Measurements from ENCODE around the gene MISP3. TPM values are rescaled to one million over a fixed set of nuclear protein-coding genes. Genes with fewer than 3 reads are reported as not detected.

MISP3 gene
- total and polyA plus RNA-seq, 11 donors: 3.5 to 28.7 (median 5.7) TPM

DNA sequence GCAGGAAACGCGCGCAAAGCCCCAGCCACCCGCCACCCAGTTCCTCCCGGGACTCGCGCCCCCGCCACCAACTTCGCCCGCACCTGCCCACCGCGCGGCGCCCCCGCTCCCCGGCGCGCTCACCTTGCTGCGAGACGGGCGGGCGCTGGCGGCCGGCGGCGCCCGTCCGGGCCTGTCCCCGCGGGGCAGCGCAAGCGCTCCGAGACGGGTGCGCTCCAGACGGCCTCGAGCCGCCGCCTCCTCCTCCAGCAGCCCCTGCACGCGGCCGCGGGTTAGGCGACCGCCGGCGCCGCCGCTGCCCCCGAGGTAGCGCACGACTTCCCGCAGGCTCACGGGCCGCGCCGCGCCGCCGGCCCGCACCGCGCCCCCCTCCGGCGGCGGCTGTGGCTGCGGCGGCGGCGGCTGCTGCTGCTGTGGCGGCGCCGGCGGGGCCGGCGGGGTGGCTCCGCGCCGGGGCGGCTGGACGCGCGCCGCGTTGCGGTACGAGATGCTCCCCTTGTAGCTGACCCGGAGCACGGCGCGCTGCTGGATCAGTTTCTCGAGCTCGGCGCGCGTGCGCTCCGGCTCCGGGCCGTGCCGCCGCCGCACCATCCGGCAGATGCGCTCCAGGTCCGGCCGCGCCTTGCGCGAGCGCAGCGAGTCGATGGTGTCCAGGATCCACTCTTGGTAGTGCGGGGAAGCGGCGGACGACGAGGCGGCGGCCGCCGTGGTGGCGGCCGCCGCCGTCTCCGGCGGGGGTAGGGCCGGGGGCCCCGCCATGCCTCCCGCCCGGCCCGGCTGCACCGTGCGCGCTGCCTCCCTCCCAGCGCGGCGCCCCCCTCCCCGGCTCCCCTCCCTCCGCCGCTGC is 17.3 kb downstream of the MISP3 start:
- peaks cover 0 to 19% (median 12%) of the 10 kb centered on the region in 12 donors for H3K4me1 ChIP-seq
- H3K27ac ChIP-seq: peak overlapping the region; percentile 23 to 99 (median 96)
- peak overlapping the region; percentile 37 to 96 (median 88) for H3K4me3 ChIP-seq
- TF ChIP-seq CTCF (IDR thresholded peaks at IDR 0.05): peak in 2 of 12 donors; percentile 21 to 31
- no peak for TF ChIP-seq POLR2A (IDR thresholded peaks at IDR 0.05)
- H3K36me3 ChIP-seq: peaks cover 0 to 28% (median 18%) of the 10 kb centered on the region in 9 donors
- no peaks in the 10 kb centered on the region for H3K27me3 ChIP-seq
- DNase-seq: peak in 4 of 5 donors; percentile 53 to 86 (median 70)
- H3K9me3 ChIP-seq: peaks cover 0 to 13% (median 7%) of the 10 kb centered on the region in 12 donors
- 0 to 1% (median 0%) methylated on average over 19 to 142 of the region's 142 CpGs for WGBS, 4 donors
- intact Hi-C loops (cut with DNase I): loop anchor here in 2 of 10 donors (1.0 to 10.0 kb wide), 2 partner anchors 47 to 315 kb away; partner anchors contain the start of gene C19orf53 (in 1 of the 2)
- peak in 1 of 4 donors; percentile 9 for ATAC-seq

- intact Hi-C loops (cut with DNase I): loop anchor here in 1 of 10 donors (1.0 kb wide), 1 partner anchor 47 kb away; no protein-coding TSS in a partner anchor
- Histone ChIP-seq H3K9me3 (peaks cover 0 to 13% (median 7%) of the 10 kb centered on the region in 12 donors), H3K27ac (peak within 1 kb of the TSS; percentile 89 to 99 (median 96)), H3K27me3 (no peaks in the 10 kb centered on the region), H3K4me1 (peaks cover 0 to 19% (median 12%) of the 10 kb centered on the region in 12 donors), H3K36me3 (peaks cover 0 to 29% (median 19%) of the 10 kb centered on the region in 9 donors), H3K4me3 (peak within 1 kb of the TSS; percentile 61 to 96 (median 88))
- 1 to 2% (median 1%) methylated on average over 24 to 57 of the region's 65 CpGs for WGBS, 4 donors
- peak; percentile 67 to 74 (median 72) for ATAC-seq
- DNase-seq: peak; percentile 94 to 97 (median 94)
- TF ChIP-seq CTCF (IDR thresholded peaks at IDR 0.05) (no peak), POLR2A (IDR thresholded peaks at IDR 0.05) (no peak)
Observed at GRCh38 chr19:14090509-14091080, 18.0 kb downstream of the MISP3 start, which contains the start of gene SAMD1. Gene SAMD1 (minus strand): TSS chr19:14090751.

DNA sequence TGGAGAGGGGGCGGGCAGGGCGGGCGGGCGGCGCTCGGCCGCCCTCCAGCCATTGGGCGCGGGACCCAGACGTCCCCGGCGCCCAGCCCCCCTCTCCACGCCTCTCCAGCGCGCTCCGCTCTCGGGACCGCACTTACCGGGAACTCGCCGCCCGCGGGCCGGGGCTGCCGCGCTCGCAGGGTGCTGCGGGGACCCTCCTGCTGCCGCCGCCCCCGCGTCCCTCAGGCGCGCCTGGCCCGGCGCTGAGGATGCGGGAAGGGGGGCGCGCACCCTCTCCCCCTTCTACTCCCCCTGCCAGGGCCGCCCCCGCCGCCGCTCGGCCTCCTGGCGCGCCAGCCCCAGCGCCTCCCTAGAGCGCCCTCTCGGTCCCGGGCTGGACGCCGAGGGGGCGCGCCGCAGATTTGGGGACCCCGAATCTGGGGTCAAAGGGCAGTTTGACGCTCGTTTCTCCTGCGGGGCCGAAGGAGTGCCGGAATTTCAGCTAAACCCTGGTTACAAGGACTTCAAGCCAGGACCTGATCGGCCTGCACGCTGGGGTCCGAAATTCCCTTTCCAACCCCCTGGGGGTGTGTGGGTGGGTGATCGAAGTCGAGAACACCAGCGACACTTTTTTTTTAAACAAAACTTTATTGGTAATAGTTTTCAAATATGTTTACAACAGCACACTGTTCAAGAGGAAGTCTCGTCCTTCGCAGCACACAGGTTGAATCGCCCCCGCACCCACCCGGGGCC is 18.7 kb downstream of the MISP3 start:
- H3K9me3 ChIP-seq: peaks cover 0 to 13% (median 7%) of the 10 kb centered on the region in 12 donors
- peak; percentile 12 to 92 for TF ChIP-seq POLR2A (IDR thresholded peaks at IDR 0.05)
- peak in 7 of 12 donors; percentile 13 to 51 (median 31) for TF ChIP-seq CTCF (IDR thresholded peaks at IDR 0.05)
- peak overlapping the region; percentile 61 to 96 (median 88) for H3K4me3 ChIP-seq
- H3K4me1 ChIP-seq: peaks cover 0 to 19% (median 12%) of the 10 kb centered on the region in 12 donors
- intact Hi-C loops (cut with DNase I): no loop called here
- peaks cover 0 to 35% (median 20%) of the 10 kb centered on the region in 9 donors for H3K36me3 ChIP-seq
- no peaks in the 10 kb centered on the region for H3K27me3 ChIP-seq
- H3K27ac ChIP-seq: peak overlapping the region; percentile 89 to 99 (median 96)
- WGBS, 4 donors: 0 to 2% (median 1%) methylated on average over 17 to 72 of the region's 72 CpGs
- DNase-seq: peak in 2 of 5 donors; percentile 56 to 90
- peak; percentile 57 to 87 (median 80) for ATAC-seq

Data from heart left ventricle (tissue), 16 donors.